Aorta (tissue), 5 donors: ENCODE data around the gene CAPN5. TPM values are rescaled to one million over a fixed set of nuclear protein-coding genes. Genes with fewer than 3 reads are reported as not detected.
"Not testable (repeated sequence)": the region's sequence is repeated elsewhere in the genome, so short reads cannot be mapped to it uniquely, and the experiment has no call there.

Experiments
- ATAC-seq: fragments of 200-7000 bp; cut with Tn5 transposase; one replicate; pipeline ENCODE4 v1.9.1; 2022; ENCODE audit warnings: moderate library complexity; ENCODE audit not compliant: low FRiP score
- DNase-seq, 2 donors: peaks; one replicate each; pipeline ENCODE4 v3.0.0-alpha.2; 2020
- H3K27ac ChIP-seq, 2 donors: one replicate each; pipeline ENCODE4 v1.5.1; 2013; ENCODE audit warnings: low read length in 2 of 2, mild to moderate bottlenecking in 2 of 2, moderate library complexity in 2 of 2, control low read depth in 1 of 2, inconsistent platforms in 1 of 2, low read depth in 1 of 2
- H3K27me3 ChIP-seq, 2 donors: one replicate each; pipeline ENCODE4 v1.6.1; 2013; ENCODE audit warnings: control low read depth in 1 of 2, low read length in 1 of 2, mild to moderate bottlenecking in 1 of 2, moderate library complexity in 1 of 2; ENCODE audit not compliant: insufficient read depth in 2 of 2, control insufficient read depth in 1 of 2
- H3K36me3 ChIP-seq, 2 donors: one replicate each; pipeline ENCODE4 v1.6.1; 2013; ENCODE audit warnings: control low read depth in 1 of 2, low read length in 1 of 2, mild to moderate bottlenecking in 1 of 2; ENCODE audit not compliant: insufficient read depth in 2 of 2, control insufficient read depth in 1 of 2
- H3K4me1 ChIP-seq, 2 donors: one replicate each; pipeline ENCODE4 v1.6.1; 2013; ENCODE audit warnings: low read length in 2 of 2, control low read depth in 1 of 2, mild to moderate bottlenecking in 1 of 2, moderate library complexity in 1 of 2; ENCODE audit not compliant: insufficient read depth in 2 of 2, control insufficient read depth in 1 of 2
- H3K4me3 ChIP-seq, 2 donors: one replicate each; pipeline ENCODE4 v1.5.1; 2013; ENCODE audit warnings: low read length in 2 of 2, control low read depth in 1 of 2, mild to moderate bottlenecking in 1 of 2
- H3K9me3 ChIP-seq: one replicate; pipeline ENCODE4 v1.6.1; 2013; ENCODE audit warnings: mild to moderate bottlenecking, low read length; ENCODE audit not compliant: control insufficient read depth
- WGBS, 2 donors: extraction: QIAGEN DNeasy Blood & Tissue Kit; methylation state at CpG; one replicate each; pipeline ENCODE4 v1.1.7; 2013; 5-methylcytosine and 5-hydroxymethylcytosine counted together
- intact Hi-C, 2 donors: fragments of 100-400 bp; cut with DNase I; formaldehyde crosslinking; loops; one replicate each; pipeline versions ENCODE4 v1.14.2 to v1.15.0; 2022
- polyA plus RNA-seq, 2 donors: library from polyadenylated mRNA; stranded (reverse); fragments of 200-250 nt; gene quantifications; one replicate each; pipeline ENCODE4 v1.2.3, GENCODE V29; 2013
- total RNA-seq, 2 donors: library from RNA; stranded (reverse); fragmentation: NEBNext Ultra II Directional; extraction: Animal tissue kit (Norgen Biotek cat#: 25700); gene quantifications; one replicate each; pipeline ENCODE4 v1.2.1, GENCODE V29; 2021
- donor health status: healthy with polysubstance abuse.
- donor health status: Bipolar disorder and iron deficiency.
- donor health status: DM: no; HTN: no; CAD: no.
- donor health status: DM: no; HTN: no; CAD: no.
- donor health status: DM: yes; HTN: yes; CAD: no.

Gene CAPN5
- total and polyA plus RNA-seq, 4 donors = 6.9 to 22.4 (median 10.8) TPM

DNA sequence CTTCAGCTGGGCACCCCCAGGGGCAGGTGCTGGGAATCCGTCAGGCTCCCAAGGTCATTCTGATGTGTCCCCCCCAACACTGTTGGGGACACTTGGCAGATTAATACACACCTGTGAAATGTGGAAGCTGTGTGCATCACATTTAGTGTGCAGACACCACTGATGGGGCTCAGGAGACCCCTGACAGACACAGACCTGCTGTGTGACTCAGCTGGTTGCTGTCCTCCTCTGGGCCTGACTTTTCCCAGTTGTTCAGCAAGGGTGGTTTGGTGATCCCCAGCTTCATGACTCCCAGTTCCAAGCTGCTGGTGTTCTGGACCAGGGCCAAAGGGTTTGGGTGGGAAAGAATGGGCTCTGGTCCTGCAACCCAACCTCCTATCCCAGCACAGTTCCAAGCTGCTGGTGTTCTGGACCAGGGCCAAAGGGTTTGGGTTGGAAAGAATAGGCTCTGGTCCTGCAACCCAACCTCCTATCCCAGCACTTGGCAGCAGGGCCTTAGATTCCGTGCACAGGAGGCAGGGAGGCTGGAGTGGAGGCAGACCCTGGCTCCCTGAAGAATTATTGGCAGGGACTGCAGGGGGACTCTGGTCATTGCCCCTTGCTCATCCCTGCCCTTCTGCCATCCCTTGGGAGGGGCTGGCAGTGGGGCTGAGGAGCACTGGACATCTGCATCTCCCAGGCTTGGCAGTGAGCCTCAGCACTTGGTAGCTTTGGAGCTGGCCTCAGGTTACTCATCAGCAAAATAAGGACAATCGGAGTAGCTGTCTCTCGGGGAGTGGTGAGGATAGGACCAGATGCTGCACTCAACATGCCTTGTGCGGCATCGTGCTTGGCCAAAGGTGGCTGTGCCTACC, 27.4 kb downstream of the CAPN5 start:
- H3K4me3 ChIP-seq = no peak overlapping the region
- 87 to 90% methylated on average over 6 of the region's 6 CpGs for WGBS, 2 donors

GRCh38 chr11:77094841-77095365, 28.1 kb downstream of the CAPN5 start:
- Histone ChIP-seq H3K36me3 (no peaks in the 10 kb centered on the region), H3K27ac (no peak overlapping the region), H3K4me1 (no peaks in the 10 kb centered on the region), H3K9me3 (no peaks in the 10 kb centered on the region), H3K4me3 (no peak overlapping the region), H3K27me3 (no peaks in the 10 kb centered on the region)
- intact Hi-C loops = no loop called here
- 96 to 97% methylated on average over 7 of the region's 7 CpGs for WGBS, 2 donors
- ATAC-seq (no peak), DNase-seq (peak; percentile 24 to 37)

More for the DNA sequence above, 27.4 kb downstream of the CAPN5 start:
- Histone ChIP-seq H3K27me3 (no peaks in the 10 kb centered on the region), H3K36me3 (no peaks in the 10 kb centered on the region), H3K9me3 (no peaks in the 10 kb centered on the region), H3K27ac (no peak overlapping the region), H3K4me1 (no peaks in the 10 kb centered on the region)
- ATAC-seq = no peak
- intact Hi-C loops = no loop called here
- peak; percentile 35 to 53 for DNase-seq

DNA sequence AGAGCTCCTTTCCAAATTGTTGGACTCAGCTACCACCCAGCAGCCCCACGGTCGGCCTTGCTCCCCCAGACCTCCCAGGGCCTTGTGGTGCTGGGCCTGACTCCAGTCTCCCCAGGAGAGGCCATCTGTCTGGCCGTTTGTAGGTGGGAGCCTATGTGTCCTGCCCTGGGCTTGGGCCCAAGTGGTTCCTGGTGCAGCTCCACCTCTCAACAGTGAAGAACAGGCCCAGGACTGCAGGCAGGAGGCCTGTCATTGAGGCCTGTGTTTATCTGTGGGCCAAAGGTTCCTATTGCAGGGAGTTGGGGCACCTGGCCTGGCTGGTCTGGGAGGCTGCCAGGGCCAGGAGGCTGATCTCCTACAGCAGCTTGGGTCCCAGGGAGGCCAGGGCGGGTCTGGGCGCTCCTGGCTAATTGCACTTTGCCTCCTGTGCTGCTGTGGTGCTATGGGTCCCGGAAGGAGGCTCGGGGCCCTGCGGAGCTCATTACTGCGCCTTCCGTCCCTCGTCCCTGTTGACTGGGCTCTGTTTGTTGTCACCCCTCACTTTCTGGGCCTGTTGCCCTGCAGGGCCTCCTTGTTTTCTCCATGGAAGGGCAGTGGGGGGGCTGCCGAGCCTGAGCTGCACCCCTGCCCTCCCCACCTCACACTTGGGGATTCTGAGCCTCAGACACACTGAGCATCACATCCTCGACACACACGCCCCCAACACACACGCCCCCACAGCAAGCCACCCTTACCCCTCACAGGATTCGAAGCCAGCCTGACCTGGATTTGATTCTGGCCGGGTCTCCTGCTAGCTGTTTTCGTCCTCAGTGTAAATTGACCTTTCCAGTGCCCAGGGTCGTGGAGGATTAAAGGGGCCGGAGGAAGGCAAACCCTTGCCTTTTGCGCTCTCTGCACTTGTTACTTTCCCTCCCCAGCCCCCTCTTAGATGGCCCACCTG, 29.1 kb downstream of the CAPN5 start:
- WGBS, 2 donors = 91 to 95% methylated on average over 21 of the region's 21 CpGs
- no peaks in the 10 kb centered on the region for H3K9me3 ChIP-seq
- intact Hi-C loops = no loop called here
- no peaks in the 10 kb centered on the region for H3K36me3 ChIP-seq
- no peaks in the 10 kb centered on the region for H3K27me3 ChIP-seq
- DNase-seq (peak; percentile 37 to 51), ATAC-seq (no peak)
- H3K27ac ChIP-seq = no peak overlapping the region
- no peak overlapping the region for H3K4me3 ChIP-seq
- H3K4me1 ChIP-seq = no peaks in the 10 kb centered on the region

GRCh38 chr11:77096591-77097019, 29.8 kb downstream of the CAPN5 start:
- Histone ChIP-seq H3K27ac (no peak overlapping the region), H3K4me3 (no peak overlapping the region), H3K36me3 (no peaks in the 10 kb centered on the region), H3K27me3 (no peaks in the 10 kb centered on the region), H3K4me1 (no peaks in the 10 kb centered on the region), H3K9me3 (no peaks in the 10 kb centered on the region)
- DNase-seq = peak in 1 of 2 donors; percentile 34
- no peak for ATAC-seq
- 94 to 98% methylated on average over 8 of the region's 8 CpGs for WGBS, 2 donors
- intact Hi-C loops = no loop called here

DNA sequence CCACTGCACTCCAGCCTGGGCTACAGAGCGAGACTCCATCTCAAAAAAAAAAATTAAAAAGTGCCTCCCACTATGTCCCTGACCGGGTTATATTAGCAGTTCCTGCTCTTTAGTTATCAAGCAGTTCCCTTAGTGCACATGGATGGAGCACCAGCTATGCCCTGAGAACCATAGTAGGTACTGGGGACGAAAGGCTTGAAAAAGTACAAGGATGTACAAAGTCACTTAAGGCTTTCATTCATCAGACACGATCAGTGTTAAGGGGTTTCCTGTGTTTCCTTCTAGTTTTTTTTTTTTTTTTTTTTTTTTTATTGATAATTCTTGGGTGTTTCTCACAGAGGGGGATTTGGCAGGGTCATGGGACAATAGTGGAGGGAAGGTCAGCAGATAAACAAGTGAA, 30.4 kb downstream of the CAPN5 start:
- H3K27me3 ChIP-seq, H3K4me3 ChIP-seq, H3K9me3 ChIP-seq, H3K27ac ChIP-seq, DNase-seq, H3K4me1 ChIP-seq, intact Hi-C loops, H3K36me3 ChIP-seq, ATAC-seq: not testable (repeated sequence)
- 85 to 86% methylated on average over 4 of the region's 4 CpGs for WGBS, 2 donors

- intact Hi-C loops = loop anchor here in 1 of 2 donors (10.0 kb wide), 1 partner anchor 366 kb away; no protein-coding TSS in a partner anchor
- 96% methylated on average over 14 of the region's 14 CpGs for WGBS, 2 donors
- Histone ChIP-seq H3K4me3 (no peak overlapping the region), H3K9me3 (no peaks in the 10 kb centered on the region), H3K27me3 (no peaks in the 10 kb centered on the region), H3K36me3 (no peaks in the 10 kb centered on the region), H3K4me1 (no peaks in the 10 kb centered on the region), H3K27ac (no peak overlapping the region)
- no peak for ATAC-seq
- DNase-seq = peak; percentile 32 to 63
Measured at GRCh38 chr11:77100166-77101042, 33.6 kb downstream of the CAPN5 start.

DNA sequence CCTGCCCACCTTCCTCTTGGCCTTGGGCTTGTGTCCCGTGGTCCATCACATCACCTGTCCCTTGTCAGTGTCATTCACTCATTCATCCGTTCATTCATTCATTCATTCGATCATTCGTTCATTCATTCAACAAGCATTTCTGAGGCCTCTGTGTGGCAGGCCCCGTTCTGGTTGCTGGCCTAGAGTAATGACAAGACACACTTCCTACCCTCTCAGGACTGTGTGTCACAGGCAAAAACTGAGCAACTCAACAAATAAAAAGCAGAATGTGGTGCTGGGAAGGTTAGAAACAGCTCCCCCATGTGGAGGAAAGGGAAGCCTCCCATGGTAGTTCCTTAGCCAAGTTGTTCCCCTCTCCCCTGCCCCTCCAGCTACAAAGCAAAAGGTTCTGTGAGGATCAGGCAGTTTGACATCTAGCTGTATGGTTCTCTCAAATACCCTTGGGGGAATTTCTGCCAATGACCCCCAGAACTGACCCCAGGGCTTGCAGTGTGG, 34.3 kb downstream of the CAPN5 start:
- H3K27ac ChIP-seq = no peak overlapping the region
- H3K9me3 ChIP-seq = no peaks in the 10 kb centered on the region
- H3K4me3 ChIP-seq = no peak overlapping the region
- DNase-seq = no peak
- H3K27me3 ChIP-seq = no peaks in the 10 kb centered on the region
- H3K36me3 ChIP-seq = no peaks in the 10 kb centered on the region
- WGBS, 2 donors = 91 to 92% methylated on average over 5 of the region's 5 CpGs
- intact Hi-C loops = loop anchor here in 1 of 2 donors (10.0 kb wide), 1 partner anchor 366 kb away; no protein-coding TSS in a partner anchor
- ATAC-seq = no peak
- H3K4me1 ChIP-seq = no peaks in the 10 kb centered on the region
